Esophagus squamous epithelium (tissue), 4 donors: ENCODE results near the gene NGB.
"Not testable (repeated sequence)": the region's sequence is repeated elsewhere in the genome, so short reads cannot be mapped to it uniquely, and the experiment has no call there.

Experiments used
- POLR2A ChIP-seq, 4 donors: fragments of 450-650 bp; IDR thresholded peaks; one replicate each; pipeline ENCODE4 v1.6.1; 2017; ENCODE audit warnings: antibody characterized with exemption in 4 of 4, mild to moderate bottlenecking in 4 of 4, moderate library complexity in 3 of 4
- TF ChIP-seq, protein P1 (sequence below), 6 experiments: fragments of 450-650 bp in 4 of 6; fragments of 200-600 bp in 2 of 6; sonication (generic) in 2 of 6; IDR thresholded peaks; one replicate each; pipeline ENCODE4 v1.5.1; 2016 to 2019; ENCODE audit warnings: antibody characterized with exemption in 6 of 6, mild to moderate bottlenecking in 4 of 6, moderate library complexity in 4 of 6

DNA sequence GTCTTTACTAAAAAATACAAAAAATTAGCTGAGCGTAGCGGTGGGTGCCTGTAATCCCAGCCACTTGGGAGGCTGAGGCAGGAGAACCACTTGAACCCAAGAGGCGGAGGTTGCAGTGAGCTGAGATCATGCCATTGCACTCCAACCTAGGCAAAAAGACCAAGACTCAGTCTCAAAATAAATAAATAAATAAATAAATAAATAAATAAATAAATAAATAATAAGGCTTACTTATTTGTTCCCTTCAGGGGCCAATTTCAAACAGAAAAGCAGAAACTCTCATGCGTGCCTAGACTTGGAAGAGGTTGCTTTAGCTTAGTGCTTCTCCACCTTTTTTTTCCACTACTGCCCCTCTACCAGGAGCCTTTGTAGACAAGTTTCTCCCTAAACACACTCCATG lies 9.9 kb upstream of the NGB start:
- TF ChIP-seq, protein P1, sequence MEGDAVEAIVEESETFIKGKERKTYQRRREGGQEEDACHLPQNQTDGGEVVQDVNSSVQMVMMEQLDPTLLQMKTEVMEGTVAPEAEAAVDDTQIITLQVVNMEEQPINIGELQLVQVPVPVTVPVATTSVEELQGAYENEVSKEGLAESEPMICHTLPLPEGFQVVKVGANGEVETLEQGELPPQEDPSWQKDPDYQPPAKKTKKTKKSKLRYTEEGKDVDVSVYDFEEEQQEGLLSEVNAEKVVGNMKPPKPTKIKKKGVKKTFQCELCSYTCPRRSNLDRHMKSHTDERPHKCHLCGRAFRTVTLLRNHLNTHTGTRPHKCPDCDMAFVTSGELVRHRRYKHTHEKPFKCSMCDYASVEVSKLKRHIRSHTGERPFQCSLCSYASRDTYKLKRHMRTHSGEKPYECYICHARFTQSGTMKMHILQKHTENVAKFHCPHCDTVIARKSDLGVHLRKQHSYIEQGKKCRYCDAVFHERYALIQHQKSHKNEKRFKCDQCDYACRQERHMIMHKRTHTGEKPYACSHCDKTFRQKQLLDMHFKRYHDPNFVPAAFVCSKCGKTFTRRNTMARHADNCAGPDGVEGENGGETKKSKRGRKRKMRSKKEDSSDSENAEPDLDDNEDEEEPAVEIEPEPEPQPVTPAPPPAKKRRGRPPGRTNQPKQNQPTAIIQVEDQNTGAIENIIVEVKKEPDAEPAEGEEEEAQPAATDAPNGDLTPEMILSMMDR (IDR thresholded peaks at IDR 0.05) = not testable (repeated sequence)
- not testable (repeated sequence) for TF ChIP-seq POLR2A (IDR thresholded peaks at IDR 0.05)
